T-helper 2 cell treated with Interferon-gamma antibody and Interleukin-4, amounts not matched to agents 100 ng/mL and 5 ng/mL, for 36 hours (primary cell): ENCODE results near the gene LMX1A. TPM values are rescaled to one million over a fixed set of nuclear protein-coding genes. Genes with fewer than 3 reads are reported as not detected.

Experiments used
- intact Hi-C: fragments of 100-400 bp; cut with micrococcal nuclease; formaldehyde crosslinking; loops from one replicate; pipeline ENCODE4 v1.15.1; 2023
- total RNA-seq: library from RNA; stranded (reverse); gene quantifications from 2 replicates; pipeline ENCODE4 v1.2.3, GENCODE V29; 2022

Gene LMX1A
- total RNA-seq, 1 donor from 2014 or later = not detected

DNA sequence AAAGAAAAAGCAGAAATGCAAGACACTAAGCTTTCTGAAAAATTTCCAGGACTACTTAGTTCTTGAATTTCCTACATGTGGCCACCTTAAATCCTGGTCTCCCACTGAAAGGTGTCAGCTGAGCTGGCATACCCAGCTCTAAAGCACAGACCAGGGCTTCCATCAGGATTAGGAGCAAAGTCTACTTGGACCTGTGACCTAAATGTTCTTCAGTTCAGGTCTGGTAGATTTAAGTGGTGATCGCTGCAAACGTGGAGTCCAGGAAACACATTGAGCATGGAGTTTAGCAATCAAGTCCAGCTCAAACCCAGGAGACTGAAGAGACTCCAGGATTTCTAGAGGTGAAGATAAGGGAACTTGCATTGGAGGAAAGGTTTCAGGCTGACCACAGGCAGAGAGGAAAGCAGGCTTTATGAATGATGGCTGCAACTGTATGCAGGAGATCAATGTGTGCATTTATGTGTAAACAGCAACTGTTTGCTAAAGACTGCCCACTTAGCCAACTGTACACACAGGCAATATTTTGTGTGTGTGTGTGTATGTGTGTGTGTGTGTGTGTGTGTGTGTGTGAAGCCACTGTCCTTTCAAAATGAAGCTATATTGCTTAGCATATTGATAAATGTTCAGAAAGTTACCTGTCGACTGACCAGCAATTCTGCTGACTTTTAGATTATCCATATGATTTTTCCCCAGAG, 75.2 kb downstream of the LMX1A start:
- intact Hi-C loops = no loop called here

DNA sequence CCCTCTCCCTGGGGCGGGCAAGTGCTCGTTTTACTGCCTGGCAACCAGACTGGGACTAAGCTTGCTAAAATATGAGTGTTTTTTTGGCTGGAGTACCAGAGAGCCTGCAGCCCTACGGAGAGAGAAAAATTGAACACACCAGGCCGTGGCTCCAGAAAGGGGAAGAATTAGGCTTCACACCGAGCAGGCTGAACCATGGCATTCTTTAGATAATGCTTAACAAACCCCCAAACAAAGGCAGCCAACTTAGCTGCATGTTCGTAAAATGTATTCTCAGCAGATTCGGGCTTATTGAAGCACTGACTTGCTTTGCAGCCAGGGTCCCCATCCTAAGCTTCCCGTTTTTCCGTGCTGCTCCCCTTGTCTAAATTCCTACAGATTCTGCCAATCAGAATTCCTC, 76.6 kb downstream of the LMX1A start:
- intact Hi-C loops = no loop called here

DNA sequence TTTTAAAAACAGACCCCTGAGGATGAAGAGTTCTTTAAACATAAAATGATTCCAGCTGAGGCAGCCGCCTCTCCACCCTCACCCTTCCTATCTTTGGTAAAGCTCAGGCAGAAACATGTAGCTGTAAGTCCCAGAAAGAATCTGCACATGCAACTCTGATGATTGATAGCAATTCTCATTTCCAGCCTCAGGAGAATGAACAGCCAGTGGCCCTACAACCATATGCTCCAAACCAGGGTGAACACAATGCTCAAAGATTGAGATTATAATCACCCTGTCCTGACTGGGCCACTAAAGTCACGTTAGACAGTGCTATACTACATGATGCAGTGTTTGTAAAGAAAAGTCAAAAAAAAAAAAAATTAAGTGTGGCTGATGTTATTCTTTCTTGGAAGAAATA, 80.2 kb downstream of the LMX1A start:
- intact Hi-C loops = no loop called here

DNA sequence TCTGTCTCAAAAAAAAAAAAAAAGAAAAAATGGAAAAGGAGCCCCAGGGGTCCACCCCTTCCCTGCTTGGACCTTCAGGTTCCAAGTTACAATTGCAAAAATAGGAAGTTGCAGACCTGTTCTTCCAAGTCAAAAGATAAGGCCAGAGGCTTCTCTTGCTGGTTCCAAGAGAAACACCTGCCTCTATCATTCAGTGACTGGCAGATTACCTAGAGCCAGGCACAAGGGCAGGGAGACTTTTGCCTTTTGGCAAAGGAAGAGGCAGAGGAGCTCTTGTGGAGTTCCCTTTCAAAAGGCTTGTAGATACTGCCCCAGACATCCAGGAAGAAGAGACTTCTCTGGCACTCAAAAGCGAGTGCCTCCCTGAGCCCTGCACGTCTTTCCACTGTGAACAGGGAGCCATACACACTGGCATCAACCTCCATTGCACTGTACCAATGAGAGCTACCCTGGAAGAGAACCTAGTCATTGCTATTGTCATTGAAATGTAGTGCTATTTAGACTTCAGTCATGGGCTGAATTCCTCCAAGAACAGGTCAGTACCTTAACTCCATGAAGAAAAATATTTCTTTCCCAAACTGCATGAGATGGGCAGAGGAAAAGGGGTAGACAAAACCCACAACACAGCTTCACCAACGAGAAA, 91.2 kb downstream of the LMX1A start:
- intact Hi-C loops = no loop called here

DNA sequence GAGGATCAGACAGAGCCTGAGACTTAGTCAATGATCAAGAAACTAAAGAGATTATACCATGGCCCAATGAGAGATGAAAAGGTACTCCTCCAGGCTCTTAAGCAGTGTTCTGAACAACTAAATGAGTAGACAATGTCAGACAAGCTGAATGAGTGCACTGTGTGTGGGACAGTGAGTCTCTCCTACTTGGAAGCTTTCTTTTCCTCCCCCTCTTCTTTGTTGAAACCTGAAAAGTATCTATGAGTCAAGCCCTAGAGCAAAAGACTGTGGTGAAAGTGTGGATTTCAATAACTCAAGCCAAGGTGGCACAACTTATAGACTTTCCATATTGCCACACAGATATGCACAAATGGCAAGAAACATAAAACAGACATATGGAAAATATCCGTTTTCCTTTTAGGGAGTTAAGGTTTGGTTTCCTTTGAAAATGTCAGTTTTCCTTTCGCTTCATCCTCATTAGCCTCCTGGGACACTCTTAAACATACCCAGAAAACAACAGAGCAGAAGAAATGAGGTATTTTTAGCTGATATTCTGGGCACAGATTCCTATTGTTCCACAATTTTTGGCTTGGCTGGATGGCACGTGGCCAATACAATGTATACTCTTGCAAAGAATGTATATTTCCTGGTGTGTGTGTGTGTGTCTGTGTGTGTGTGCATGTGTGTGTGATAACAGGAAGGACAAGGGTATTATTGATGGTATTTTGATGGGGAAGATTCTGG, 96.6 kb downstream of the LMX1A start:
- intact Hi-C loops = no loop called here

DNA sequence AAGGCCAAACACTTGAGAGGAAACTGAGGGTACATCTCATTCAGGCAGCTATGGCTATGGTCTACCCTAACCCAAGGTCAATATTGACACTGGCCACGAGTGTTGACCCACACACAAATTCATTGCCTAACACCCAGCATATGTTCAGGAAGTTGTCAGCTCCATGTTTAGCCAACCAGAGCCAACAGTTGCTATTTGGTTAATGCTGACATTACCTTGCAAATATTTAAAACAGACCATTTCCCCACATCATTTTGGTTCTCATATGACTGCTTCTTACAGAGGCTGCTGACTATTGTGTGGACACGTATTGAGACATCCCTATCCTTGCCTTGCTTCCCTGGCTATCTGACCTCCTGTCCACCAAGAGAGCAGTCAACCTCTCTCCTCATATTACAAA, 97.3 kb downstream of the LMX1A start:
- intact Hi-C loops = no loop called here

DNA sequence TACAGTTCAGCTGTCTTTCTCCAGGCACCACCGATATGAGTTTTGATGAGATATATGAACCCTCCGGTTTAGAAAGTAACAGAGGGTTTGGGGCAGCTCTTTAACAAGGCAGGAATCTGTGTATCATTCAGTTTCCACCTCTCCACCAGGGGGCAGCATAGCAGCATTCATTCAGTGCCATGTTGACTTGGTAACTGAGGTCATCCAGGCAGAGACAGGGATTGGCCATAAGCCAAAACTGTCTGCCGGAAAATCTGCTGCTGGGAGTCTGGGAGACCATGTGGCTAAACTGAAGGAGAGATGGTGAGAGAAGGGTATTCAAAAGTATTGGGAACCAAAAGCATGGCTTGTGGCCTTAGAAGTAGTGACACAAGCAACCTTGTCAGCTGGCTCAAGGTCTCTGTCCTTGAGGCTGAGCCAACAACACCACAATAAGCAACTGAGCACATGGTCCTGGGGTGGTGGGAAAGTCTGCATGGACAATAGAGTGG, 98.5 kb downstream of the LMX1A start:
- intact Hi-C loops = loop anchor here (1.0 kb wide), 1 partner anchor 335 kb away; no protein-coding TSS in a partner anchor

DNA sequence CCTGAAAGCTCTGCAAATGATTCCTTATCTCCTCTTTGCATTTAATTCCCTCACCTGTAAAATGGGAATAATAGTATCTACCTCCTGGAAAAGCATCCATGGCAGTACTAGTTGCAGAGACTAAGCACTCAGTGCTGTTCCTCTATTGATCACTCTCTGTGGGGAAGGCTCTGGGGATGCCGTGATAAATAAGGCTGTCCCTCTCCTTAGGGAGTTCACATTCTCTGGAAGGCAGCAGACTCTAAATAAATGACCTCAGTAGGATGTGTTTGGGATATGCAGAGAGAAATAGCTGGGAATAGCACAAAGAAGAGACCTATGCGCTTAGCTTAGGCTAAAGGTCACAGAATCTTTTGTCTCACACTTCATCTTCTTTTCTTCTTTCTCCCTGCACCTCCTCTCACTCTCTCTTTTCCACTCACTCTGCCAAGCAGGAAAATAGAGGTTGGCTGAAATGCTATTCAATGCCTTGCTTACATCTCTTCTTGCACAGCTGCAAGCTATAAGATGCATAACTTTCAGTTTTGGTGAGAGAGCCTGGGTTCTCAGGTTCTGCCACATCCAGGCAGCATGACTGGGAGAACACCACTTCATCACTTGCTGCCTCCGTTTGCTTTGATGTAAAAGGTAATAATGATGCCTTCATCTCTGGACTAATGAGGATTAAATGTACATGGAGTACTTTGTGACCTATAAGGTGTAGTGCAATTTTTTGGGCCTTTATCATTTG, 101.5 kb downstream of the LMX1A start:
- intact Hi-C loops = no loop called here

DNA sequence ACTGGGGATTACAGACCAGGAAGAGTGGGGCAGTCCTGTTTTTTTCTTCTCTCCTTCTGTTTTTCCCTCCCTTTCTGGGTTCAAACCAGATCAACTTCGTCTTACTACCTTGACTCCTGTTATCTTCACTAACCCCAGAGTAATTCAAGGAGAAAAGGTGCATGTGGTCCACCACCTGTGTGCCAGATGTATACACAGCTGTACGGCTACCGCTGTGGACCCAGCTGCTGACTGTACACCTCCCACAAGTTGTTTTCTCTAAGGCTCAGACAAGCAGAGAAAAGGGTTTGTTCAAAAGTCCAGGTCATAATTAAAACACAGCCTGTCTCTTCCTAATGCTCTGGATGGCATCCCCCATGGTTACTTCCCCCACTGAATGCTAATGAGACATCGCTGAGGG, 102.1 kb downstream of the LMX1A start:
- intact Hi-C loops = no loop called here

DNA sequence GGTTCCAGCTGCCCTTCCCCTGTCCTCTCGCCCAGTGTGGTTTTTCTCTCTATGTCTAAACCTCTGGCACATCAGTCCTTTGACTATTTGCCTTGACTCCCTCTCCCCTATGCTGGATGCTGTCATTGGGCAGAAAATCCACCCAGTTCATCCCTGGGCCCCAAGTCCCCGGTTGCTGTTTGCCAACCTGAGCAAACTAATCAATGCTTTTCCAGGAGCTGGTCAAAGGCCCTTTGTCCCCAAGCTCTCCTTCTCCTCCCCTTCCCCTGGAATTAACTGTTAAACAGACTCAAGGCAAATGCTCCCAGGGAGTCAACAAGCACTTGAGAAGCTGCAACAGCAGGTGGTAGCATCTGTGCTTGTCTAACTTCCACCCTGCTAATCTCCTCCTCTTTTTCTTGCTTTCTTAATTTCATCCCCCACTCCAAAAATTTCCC, 102.7 kb downstream of the LMX1A start:
- intact Hi-C loops = no loop called here

DNA sequence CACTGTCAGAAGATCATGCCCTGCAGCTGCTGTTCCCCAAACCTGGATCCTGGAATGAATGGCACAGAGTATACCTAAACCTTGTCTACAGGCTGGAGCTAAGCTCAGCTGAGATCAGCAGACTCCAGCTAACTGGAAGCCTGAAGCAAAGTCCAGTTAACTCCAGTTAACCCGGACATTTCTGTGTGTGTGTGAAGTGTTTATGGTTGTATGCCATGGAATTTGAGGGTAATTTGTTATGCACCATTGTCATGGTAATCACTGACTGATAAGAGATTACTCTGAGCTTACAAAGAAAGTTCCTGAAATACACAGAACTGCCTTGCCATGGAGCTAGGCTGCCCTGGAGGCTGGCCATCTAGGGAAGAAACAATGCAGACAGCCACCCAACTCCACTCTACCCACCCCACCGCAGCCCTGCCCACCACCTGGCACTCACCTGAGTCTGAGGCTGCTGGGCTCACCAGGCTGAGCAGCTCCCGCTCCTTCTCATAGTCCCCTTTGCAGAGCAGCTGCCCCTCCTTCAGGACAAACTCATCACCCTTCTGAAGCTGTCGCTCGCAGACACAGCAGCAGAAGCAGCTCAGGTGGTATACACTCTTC, 107.4 kb downstream of the LMX1A start:
- intact Hi-C loops = no loop called here

DNA sequence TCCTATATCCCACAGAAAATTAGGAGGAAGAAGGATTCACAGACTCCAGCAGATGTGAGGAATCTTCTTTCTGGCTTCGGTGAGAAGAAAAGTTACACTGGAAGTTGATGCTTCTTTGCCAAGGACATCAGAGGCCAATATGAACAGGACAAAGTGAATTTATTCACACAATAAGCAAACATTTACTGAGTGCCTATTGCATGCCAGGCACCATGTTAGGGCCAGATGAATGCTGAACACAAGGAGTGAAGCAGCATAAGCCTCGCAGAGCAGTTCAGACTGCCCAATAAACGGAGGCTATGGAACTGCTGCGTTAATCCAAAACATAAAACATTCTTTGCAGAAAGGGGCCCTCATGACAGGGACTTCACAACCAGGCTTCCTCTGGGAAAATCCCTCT, 114.6 kb downstream of the LMX1A start:
- intact Hi-C loops = no loop called here

DNA sequence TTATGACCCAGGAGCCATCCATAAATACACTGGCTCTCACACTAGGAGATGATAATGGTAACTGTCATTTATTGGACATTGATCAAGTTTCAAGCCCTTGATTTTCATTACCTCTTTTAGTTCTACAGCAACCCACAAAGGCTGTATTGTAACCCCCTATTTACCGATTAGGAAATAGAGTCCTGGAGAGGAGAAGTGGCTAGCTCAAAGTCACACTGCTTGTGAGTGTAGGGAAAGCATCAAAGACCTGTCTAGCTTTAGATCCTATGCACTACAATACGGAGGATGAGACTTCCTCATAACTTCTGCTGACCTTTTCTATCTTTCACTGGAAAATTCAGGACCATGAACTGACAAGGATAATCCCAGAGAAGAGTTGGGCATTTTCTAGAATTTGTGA, 115.2 kb downstream of the LMX1A start:
- intact Hi-C loops = no loop called here

DNA sequence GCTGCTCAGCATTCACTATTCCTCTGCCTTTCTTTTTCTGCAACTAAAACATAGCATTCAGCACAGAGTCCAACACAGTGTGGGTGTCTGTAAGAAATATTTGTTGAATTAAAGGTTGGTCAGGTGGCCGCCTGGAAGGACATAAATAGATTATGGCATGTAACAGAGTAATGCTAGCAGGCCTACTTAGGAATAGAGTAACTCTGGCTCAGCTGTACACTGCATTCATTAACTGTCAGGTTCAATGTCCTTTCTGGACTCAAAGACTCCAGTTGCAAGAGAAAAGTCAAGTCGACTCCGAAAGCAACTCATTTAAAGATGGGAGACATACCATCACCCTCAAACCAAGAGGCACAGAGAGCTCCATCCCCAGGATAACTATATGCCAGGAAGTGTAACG, 116.0 kb downstream of the LMX1A start:
- intact Hi-C loops = no loop called here

DNA sequence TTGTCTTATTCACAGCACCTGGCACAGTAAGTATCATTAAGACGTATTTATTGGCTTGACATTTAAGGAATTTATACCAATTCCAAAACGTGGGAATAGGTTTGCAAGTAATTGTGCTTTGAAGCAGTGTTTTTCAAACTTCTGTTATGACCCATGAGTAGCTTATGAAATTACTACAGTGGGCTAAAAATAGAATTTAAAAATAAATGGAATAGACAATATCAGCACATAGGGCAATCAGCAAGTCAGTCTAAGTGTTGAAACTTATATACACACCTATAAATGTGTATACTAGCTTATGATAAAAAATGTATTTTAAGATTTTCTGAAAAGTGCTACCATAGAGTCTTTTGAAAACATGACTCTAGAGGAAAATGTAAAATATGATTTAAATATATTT, 116.6 kb downstream of the LMX1A start:
- intact Hi-C loops = no loop called here

DNA sequence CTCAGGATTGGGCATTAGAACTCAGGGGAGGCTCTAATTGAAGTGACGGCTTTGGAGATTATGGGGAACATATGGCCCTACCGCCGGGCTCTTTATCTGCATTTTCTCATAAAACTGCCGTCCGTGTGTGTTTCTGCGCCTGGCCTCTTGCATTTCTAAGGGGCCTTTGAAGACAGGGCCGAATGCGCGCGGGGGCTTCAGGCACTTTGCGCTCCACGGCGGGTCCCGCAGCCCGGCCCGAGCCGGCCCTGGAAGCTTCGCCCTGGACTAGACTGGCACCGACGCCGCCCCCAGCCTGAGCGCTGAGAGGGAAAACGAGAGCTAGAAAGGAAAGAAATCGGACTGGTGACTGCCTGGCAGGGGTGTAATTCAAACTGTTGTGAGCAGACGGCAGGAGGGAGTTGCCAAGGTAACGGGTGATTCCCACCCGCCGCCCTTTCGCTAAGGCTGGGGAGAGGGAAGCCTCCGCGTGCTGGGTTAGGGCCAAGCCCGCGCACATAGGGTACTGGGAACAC, 120.7 kb downstream of the LMX1A start:
- intact Hi-C loops = no loop called here

DNA sequence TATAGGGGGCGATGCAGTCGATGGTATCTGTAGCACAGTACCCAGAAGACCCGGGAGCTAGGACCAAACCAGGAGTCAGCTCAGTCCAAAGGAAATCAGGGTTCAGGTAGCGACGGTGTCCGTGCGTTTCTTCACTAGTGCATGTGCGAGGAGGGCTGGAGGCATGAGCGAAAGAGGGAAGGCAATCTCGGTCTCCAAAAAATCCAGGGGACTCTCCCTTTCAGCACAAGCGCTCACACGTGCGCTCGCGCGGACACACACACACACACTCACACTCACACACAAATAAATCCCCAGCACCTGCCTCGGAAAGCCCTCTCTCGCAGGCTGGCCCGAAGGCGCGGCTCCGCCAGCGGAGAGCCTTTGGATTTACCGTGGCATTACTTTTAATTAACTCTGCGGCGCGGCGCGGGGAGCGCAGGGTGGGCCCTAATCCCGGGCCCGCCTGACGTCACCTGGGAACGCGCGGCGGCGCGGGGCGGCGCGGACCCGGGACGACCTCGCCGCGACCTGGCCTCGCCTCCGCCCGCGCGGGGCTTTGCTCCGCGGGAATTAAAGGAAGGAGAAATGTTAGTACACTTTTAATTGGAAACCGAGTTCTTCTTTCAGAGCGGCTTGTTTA, 121.2 kb downstream of the LMX1A start:
- intact Hi-C loops = no loop called here

DNA sequence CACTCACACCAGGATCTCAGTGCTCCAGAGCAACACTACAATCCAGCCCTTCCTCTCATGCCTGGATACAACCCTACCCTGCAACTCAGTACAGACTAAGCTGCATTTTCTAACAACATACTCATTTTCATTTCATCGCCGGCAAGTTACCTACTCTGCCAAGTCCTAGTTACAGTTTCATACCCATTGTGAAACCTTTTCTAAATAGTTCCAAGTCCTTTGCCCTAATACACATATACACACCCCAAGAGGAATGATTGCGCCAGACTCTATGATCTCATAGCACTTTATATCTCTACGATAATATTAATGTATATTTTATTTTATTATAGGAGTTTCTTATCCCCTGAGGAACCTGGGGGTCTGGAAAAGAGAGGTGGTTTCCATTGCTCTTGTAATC, 122.4 kb downstream of the LMX1A start:
- intact Hi-C loops = no loop called here

DNA sequence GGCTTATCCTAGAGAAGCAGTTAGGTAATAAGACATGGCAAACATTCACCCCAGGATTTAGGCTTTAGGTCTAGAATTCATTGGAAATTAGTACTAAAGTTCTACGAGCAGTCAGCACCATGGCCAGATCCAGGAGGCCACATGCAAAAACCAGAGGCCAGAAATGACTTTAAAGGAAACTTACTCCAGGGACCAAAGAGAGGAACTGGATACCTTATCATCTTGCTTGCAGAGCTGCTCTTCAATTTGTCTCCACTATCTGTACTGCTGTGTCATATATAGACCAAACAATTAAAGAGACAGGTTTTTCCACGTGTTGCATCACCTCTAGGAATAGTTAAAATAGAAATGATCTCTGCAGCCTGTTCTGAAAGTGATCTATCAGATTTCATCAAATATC, 127.8 kb downstream of the LMX1A start:
- intact Hi-C loops = no loop called here

DNA sequence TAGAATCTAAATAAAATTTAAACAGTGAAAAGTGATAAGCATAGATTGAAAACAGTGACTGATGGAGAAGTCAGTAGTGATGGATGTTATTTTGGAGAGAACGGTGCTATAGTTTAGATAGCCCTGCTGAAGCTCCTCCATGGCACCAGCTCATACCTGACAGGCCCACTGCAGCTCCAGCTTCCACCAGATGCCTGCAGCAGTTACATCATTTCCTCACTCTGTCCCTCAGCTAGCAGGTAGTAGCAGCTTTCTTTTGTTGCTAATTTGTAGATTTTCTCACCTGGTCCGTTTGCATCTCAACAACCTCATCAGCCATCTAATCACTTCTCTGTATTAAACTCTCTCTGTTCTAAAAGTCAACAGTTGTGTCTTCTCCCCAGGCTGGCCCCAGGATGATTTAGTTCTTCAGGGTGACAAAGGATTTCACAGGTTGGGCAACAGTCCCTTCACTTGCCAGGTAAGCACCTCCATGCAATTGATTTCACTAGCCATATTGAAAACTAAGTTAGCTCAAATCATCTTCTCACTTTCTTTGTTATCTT, 128.3 kb downstream of the LMX1A start:
- intact Hi-C loops = no loop called here
